Measurements from ENCODE around the gene SLC25A47.
A peak's percentile ranks its signal among the peaks of the same experiment; 100 is the strongest.
"Not testable (repeated sequence)": the region's sequence is repeated elsewhere in the genome, so short reads cannot be mapped to it uniquely, and the experiment has no call there.

Gene SLC25A47

DNA sequence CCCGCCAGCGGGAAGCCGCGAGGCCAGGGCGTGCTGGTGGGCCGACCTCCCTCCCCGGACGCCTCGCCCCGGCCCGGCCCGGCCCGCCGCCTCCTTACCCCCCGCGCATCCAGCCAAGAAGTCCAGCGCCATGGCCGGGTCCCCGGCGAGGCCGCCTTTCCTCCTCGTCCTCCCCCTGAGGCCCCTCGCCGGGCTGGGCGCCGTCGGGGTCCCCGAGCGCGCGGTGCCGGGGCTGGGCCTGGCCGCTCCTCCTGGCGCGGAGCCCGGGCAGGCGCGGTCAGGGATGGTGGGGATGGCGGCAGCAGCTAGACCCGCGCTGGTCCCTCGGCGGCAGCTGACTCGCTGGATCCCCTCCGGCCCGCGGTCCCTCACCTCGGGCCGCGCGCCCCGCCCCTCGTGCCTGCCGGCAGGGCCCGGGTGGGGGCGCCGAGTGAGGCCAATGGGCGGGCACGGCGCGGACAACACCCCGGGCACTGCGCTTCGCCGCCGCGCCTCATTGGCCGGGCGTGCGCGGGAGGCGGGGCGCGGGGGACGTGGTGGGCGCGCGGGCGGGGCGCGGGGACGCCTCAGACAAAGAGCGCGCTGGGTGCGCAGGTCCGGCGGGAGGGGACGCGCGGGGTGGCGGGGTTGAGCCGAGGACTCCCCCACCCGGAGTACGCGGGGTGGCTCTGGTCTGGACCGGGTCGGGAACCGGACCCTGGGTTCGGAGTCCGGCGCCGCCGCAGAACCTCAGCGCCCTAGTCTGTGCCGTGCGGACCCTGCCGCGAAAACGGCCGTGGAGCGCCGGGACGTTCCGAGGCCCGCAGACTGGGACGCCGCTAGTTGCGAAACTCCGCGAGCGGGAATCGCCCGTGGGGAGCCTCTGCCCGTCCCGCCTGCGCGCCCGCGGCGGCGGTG is 16.8 kb upstream of the SLC25A47 start, which contains the start of gene SLC25A29:
Gene SLC25A29, minus strand, starts transcription at position 344 of the 897 bp plus-strand sequence. Its CDS starts 212 bp downstream, at position 132.
- DNase-seq, result peak; percentile 87

- no peak for DNase-seq
Measured at GRCh38 chr14:100306998-100307765, 16.0 kb upstream of the SLC25A47 start.

DNA sequence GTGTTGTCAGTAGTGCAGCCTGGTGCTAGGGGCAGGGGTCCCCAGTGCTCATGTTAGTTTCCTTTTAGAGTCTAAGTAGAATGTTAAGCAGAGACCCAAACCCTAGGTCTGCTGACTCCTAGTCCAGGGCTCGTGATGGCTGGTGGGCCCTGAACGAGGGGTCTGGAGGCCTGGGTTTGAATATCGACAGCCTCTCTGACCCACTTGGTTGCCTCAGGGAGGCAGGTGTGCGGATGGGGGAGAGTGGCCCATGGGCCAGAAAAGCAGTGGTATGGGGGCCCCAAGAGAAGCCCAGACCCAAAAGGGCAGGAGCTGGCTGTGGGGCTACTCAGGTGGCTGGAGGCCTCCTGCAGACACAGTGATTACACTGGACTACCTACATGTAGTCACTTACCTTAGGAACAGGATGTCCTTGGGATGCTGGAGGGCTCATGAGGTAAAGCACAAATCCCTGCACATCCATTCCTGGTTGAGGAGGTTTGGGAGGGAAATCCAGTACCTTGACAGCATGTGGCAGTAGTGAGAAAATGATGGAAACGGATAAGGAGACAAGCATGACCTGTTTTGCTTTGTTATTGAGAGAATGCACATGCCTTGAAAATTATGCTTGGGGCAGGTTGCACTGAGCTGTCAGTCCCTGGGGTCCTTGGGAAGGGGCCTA is 15.2 kb upstream of the SLC25A47 start:
- no peak for DNase-seq

DNA sequence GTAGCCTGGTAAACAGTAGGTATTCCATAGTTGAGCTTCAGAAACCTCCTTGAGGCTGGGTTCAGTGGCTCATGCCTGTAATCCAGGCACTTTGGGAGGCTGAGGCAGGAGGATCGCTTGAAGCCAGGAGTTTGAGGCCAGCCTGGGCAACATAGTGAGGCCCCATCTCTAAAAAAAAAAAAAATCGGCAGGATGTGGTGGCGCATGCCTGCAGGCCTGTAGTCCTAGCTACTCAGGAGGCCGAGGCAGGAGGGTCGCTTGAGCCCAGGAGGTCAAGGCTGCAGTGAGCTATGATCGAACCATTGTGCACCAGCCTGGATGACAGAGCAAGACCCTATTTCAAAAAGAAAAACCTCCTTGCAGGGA is 14.7 kb upstream of the SLC25A47 start:
- not testable (repeated sequence) for DNase-seq

GRCh38 chr14:100309028-100309737 is 14.0 kb upstream of the SLC25A47 start:
- no peak for DNase-seq

DNA sequence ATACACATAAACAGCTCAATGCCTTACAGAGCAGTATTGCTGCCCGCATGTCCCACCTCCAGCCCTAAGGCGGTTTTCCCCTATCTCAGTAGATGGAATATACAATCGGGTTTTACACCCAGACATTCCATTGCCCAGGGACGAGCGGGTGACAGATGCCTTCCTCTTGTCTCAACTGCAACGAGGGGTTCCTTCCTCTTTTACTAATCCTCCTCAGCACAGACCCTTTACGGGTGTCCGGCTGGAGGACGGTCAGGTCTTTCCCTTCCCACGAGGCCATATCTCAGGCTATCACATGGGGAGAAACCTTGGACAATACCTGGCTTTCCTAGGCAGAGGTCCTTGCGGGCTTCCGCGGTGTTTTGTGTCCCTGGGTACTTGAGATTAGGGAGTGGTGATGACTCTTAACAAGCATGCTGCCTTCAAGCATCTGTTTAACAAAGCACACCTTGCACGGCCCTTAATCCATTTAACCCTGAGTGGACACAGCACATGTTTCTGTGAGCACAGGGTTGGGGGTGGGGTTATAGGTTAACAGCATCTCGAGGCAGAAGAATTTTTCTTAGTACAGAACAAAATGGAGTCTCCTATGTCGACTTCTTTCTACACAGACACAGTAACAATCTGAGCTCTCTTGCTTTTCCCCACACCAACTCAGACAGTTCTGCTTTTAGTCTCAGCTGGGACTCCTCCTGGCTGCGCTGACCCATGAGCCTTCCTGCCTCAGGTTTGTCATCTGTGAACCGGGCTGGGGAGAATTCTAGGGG is 10.8 kb upstream of the SLC25A47 start:
- not testable (repeated sequence) for DNase-seq

- no peak for DNase-seq
Measured at GRCh38 chr14:100312877-100313400, 10.2 kb upstream of the SLC25A47 start.

- no peak for DNase-seq
Measured at GRCh38 chr14:100313464-100314230, 9.5 kb upstream of the SLC25A47 start.

GRCh38 chr14:100314724-100315123 is 8.4 kb upstream of the SLC25A47 start:
- DNase-seq, result no peak

- no peak for DNase-seq
Measured at GRCh38 chr14:100317389-100317788, 5.8 kb upstream of the SLC25A47 start.

DNA sequence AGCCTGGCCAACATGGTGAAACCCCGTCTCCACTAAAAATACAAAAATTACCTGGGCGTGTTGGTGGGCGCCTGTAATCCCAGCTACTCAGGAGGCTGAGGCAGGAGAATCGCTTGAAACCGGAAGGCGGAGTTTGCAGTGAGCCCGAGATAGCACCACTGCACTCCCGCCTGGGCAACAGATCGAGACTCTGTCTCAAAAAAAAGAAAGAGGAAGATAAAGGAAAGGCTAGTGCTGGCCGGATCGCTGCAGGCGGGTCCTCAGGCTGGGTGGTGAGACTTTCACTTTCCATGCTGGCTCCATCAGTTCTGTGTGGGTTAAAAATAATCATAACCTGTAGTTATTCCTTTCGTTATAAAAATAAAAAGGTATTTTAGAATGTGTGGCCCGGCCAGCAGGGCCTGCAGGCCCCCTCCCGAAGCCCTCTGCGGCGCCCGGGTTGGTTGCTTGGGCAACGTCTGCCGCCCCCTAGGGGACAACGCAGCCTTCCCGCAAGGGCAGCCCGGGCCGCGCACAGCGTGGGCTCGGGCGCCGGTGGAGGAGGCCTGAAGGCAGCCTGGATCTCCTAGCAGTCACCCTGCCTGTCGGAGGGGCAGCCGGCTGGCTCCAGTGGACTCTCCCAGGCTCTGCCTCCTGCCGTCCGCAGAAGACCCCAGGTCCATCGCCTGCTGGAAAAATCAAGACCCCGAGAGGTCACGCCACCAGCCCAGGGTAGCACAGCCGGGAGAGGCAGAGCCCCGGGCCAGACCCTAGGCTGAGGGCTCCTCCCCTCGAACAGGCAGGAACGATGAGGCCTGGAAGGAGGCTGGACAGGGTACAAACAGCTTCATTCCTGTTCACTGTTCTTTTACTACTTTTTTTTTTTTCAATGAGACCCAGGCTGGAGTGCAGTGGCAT is 5.0 kb upstream of the SLC25A47 start:
- DNase-seq, result no peak

GRCh38 chr14:100320157-100320856 is 2.8 kb upstream of the SLC25A47 start:
- no peak for DNase-seq

- DNase-seq, result no peak
Measured at GRCh38 chr14:100321473-100322137, 1.5 kb upstream of the SLC25A47 start.

DNA sequence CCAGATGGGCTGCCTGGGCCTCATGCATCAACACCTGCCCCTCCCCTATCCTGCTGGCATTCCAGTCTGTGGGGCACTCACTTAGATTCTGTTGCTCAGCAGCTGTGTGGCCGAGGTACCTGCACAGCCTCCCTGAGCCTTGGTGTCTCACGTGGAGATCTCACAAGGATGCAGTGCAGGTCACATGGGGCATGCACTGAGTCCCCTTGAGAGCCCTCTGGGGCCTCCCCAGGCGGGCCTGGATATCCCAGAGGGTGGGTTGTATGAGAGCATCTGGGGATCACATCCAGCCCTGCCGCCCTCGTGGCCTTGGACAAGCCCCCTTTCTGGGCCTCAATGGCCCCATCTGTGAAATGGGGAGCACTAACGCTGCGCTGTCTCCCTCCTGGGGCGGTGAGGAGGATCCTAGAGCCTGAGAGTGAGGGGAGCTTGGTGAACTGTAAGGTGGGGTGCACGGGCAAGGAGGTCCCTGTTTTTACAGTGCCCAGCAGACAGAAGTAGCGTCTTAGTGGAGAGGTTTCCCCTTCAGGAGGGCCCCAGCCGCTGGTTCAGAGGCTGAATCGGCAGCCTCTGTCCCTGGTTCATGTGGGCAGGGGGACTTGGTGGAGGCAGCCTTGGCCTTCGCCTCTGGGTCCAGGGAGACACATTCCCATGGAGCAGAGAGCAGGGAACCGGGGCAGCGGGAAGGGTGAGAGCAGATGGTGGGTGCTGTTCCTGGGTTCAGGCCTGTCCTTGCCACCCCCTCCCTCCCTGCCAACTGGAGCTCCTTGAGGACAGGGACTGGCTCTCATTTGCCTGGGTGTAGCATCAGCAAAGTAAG is 791 bp upstream of the SLC25A47 start:
- no peak for DNase-seq

DNA sequence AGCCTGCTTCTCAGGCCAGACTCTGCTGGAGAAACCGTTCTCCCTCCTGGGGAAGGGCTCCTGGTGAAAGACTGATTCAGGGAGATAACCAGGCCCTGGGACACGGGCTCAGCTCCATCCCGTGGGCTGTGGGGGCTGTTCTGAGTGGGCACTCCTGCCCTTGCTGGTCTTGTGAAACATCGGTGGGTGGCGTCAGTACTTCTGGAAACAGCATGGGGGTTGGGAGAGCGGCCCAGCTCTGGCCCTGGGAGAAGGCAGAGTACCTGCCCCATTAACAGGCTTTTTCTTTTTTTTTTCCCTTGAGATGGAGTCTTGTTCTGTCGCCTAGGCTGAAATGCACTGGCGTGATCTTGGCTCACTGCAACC is 786 bp downstream of the SLC25A47 start:
- no peak for DNase-seq

DNA sequence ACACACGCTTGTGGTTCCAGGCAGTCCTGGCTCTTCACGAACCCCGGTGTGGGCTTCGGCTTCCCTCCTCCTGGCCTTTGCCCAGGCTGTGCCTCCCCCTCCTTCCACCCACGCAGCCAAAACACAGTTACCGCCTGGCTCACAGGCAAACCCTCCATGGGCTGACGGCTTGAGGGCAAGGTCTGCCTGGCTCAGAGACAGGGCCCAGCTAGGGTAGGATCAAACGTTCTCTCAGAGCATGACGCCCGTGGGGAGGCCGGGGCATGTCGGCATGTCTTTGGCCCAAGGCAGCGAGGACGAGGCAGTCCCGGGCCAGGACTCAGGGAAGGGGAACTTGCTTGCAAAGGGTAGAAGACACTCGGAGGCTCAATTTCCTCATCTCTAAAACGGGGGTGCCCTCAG is 2.1 kb downstream of the SLC25A47 start:
- DNase-seq, result no peak

- DNase-seq, result no peak
Measured at GRCh38 chr14:100325958-100326357, 2.8 kb downstream of the SLC25A47 start.

- no peak for DNase-seq
Measured at GRCh38 chr14:100327128-100327527, 4.0 kb downstream of the SLC25A47 start.
